ENCODE results near the gene MDGA2.

The MDGA2 gene

GRCh38 chr14:47509957-47510356 is 165.4 kb downstream of the MDGA2 start:
- no peak overlapping the region for H3K27ac ChIP-seq (ENCODE audit: low read length)
- H3K36me3 ChIP-seq (ENCODE audit: insufficient read depth, low read length): no peaks in the 10 kb centered on the region
- DNase-seq (no peak), ATAC-seq (ENCODE audit: insufficient read depth, low read depth) (no peak)
- H3K4me3 ChIP-seq (ENCODE audit: low read depth in 1 of 2, low read length in 2 of 2): no peak overlapping the region
- no peak overlapping the region for H3K4me2 ChIP-seq (ENCODE audit: insufficient read depth, low read length)
- no peaks in the 10 kb centered on the region for H3K27me3 ChIP-seq (ENCODE audit: insufficient read depth, low read length, poor library complexity)
- no peaks in the 10 kb centered on the region for H3K9me3 ChIP-seq (ENCODE audit: insufficient read depth, low read length, severe bottlenecking)
- H4K20me1 ChIP-seq (ENCODE audit: insufficient read depth, low read length): no peaks in the 10 kb centered on the region
- H2AFZ ChIP-seq (ENCODE audit: low read depth, low read length): no peak overlapping the region
- no peaks in the 10 kb centered on the region for H3K4me1 ChIP-seq (ENCODE audit: insufficient read depth, low read length)
- H3K79me2 ChIP-seq (ENCODE audit: insufficient read depth, low read length): no peaks in the 10 kb centered on the region
- no peak overlapping the region for H3K9ac ChIP-seq (ENCODE audit: low read depth, low read length)
- TF ChIP-seq CTCF (IDR thresholded peaks at IDR 0.05; ENCODE audit: borderline replicate concordance, extremely low read depth, low read length, poor library complexity, severe bottlenecking): no peak

DNA sequence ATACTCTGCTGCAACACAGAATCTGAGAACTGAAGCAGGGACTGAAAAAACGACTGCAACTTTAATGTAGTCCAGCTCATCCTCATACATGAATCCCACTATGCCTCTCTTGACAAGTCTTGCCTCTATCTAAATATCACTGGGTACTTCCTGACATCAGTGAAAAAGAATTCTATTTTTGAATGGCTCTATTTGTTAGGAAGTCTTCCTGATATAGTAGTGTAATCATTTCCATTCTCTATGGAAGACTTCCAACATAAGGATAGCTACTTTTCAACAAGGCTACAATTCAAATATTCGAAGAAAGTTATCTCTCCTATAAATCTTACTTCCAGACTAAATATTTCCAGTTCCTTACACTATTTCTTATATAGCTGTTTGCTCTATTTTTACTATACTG is 167.5 kb downstream of the MDGA2 start:
- TF ChIP-seq CTCF (IDR thresholded peaks at IDR 0.05; ENCODE audit: borderline replicate concordance, extremely low read depth, low read length, poor library complexity, severe bottlenecking): no peak
- no peak for TF ChIP-seq EZH2 (IDR thresholded peaks at IDR 0.05; ENCODE audit: borderline replicate concordance, low read depth, low read length, severe bottlenecking)
- Histone ChIP-seq H3K79me2 (ENCODE audit: insufficient read depth, low read length) (no peaks in the 10 kb centered on the region), H3K9ac (ENCODE audit: low read depth, low read length) (no peak overlapping the region), H3K4me1 (ENCODE audit: insufficient read depth, low read length) (no peaks in the 10 kb centered on the region), H2AFZ (ENCODE audit: low read depth, low read length) (no peak overlapping the region), H3K4me2 (ENCODE audit: insufficient read depth, low read length) (no peak overlapping the region), H4K20me1 (ENCODE audit: insufficient read depth, low read length) (no peaks in the 10 kb centered on the region), H3K4me3 (ENCODE audit: low read depth in 1 of 2, low read length in 2 of 2) (no peak overlapping the region), H3K27me3 (ENCODE audit: insufficient read depth, low read length, poor library complexity) (no peaks in the 10 kb centered on the region), H3K27ac (ENCODE audit: low read length) (no peak overlapping the region), H3K9me3 (ENCODE audit: insufficient read depth, low read length, severe bottlenecking) (no peaks in the 10 kb centered on the region), H3K36me3 (ENCODE audit: insufficient read depth, low read length) (no peaks in the 10 kb centered on the region)
- no peak for ATAC-seq (ENCODE audit: insufficient read depth, low read depth)
- DNase-seq: no peak

DNA sequence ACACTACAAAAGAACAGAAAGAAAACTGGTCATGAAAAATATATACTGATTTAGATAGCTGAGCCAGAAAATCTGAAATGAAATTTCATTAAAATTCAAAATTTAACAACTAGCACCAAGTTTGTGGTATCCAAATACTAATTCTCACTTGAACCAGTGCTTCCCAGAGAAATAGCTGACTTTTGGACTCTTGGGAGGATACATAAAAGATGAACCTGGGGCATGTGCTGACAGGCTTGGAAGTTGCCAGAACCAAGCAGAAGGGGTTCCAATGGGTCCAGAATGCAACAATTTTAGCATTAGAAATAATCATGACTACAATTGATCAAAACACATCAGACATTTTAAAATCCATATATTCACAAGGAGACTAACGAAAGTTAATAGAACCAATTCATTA is 175.0 kb downstream of the MDGA2 start:
- Histone ChIP-seq H4K20me1 (ENCODE audit: insufficient read depth, low read length) (no peaks in the 10 kb centered on the region), H3K9ac (ENCODE audit: low read depth, low read length) (no peak overlapping the region), H3K27me3 (ENCODE audit: insufficient read depth, low read length, poor library complexity) (no peaks in the 10 kb centered on the region), H3K9me3 (ENCODE audit: insufficient read depth, low read length, severe bottlenecking) (no peaks in the 10 kb centered on the region), H3K4me3 (ENCODE audit: low read depth in 1 of 2, low read length in 2 of 2) (no peak overlapping the region), H3K4me2 (ENCODE audit: insufficient read depth, low read length) (no peak overlapping the region), H3K4me1 (ENCODE audit: insufficient read depth, low read length) (no peaks in the 10 kb centered on the region), H3K27ac (ENCODE audit: low read length) (no peak overlapping the region), H3K79me2 (ENCODE audit: insufficient read depth, low read length) (no peaks in the 10 kb centered on the region), H3K36me3 (ENCODE audit: insufficient read depth, low read length) (no peaks in the 10 kb centered on the region), H2AFZ (ENCODE audit: low read depth, low read length) (no peak overlapping the region)
- ATAC-seq (ENCODE audit: insufficient read depth, low read depth) (no peak), DNase-seq (no peak)
- TF ChIP-seq EZH2 (IDR thresholded peaks at IDR 0.05; ENCODE audit: borderline replicate concordance, low read depth, low read length, severe bottlenecking): no peak
- TF ChIP-seq CTCF (IDR thresholded peaks at IDR 0.05; ENCODE audit: borderline replicate concordance, extremely low read depth, low read length, poor library complexity, severe bottlenecking): no peak

DNA sequence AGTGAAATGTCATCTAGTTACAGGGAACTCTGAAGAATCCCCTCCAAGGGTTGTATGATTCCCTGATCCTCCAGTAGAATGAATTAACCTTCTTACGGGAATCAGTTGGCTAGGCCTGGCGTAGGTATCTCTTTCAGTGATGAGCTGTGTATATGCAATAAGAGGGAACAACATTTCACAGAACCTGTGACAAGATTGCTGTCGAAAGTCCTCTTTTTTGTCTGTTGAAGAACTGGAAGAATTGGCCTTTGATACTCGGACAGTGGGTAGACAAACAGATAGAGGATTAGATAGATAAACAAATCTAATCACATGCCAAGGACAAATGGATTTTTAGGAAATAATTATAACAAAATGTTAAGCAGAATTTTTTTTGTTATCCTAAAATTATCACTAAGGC is 184.6 kb downstream of the MDGA2 start:
- Histone ChIP-seq H3K27me3 (ENCODE audit: insufficient read depth, low read length, poor library complexity) (no peaks in the 10 kb centered on the region), H3K4me3 (ENCODE audit: low read depth in 1 of 2, low read length in 2 of 2) (no peak overlapping the region), H3K4me2 (ENCODE audit: insufficient read depth, low read length) (no peak overlapping the region), H3K9ac (ENCODE audit: low read depth, low read length) (no peak overlapping the region), H3K4me1 (ENCODE audit: insufficient read depth, low read length) (no peaks in the 10 kb centered on the region), H4K20me1 (ENCODE audit: insufficient read depth, low read length) (no peaks in the 10 kb centered on the region), H3K79me2 (ENCODE audit: insufficient read depth, low read length) (no peaks in the 10 kb centered on the region), H3K9me3 (ENCODE audit: insufficient read depth, low read length, severe bottlenecking) (no peaks in the 10 kb centered on the region), H3K36me3 (ENCODE audit: insufficient read depth, low read length) (no peaks in the 10 kb centered on the region), H3K27ac (ENCODE audit: low read length) (no peak overlapping the region), H2AFZ (ENCODE audit: low read depth, low read length) (no peak overlapping the region)
- DNase-seq (no peak), ATAC-seq (ENCODE audit: insufficient read depth, low read depth) (no peak)
- TF ChIP-seq CTCF (IDR thresholded peaks at IDR 0.05; ENCODE audit: borderline replicate concordance, extremely low read depth, low read length, poor library complexity, severe bottlenecking) (no peak), EZH2 (IDR thresholded peaks at IDR 0.05; ENCODE audit: borderline replicate concordance, low read depth, low read length, severe bottlenecking) (no peak)
